ENCODE results near the gene CELA2A. TPM values are rescaled to one million over a fixed set of nuclear protein-coding genes. Genes with fewer than 3 reads are reported as not detected.

The CELA2A gene
- total RNA-seq, 1 donor from 2014 or later, result not detected

Other genes starting within 250 kb of the CELA2A start
- gene FHAD1, start 209.5 kb upstream of the CELA2A start, total RNA-seq, result 0.99 and 6.8 TPM in 2 replicates
- gene EFHD2, start 46.8 kb upstream of the CELA2A start, total RNA-seq, result 84.4 and 207 TPM in 2 replicates
- gene CTRC, start 18.3 kb upstream of the CELA2A start, total RNA-seq, result 0.21 and 0.72 TPM in 2 replicates
- 0.78 and 3.7 TPM in 2 replicates for gene CELA2B, start 19.4 kb downstream of the CELA2A start, total RNA-seq
- 30.8 and 68.5 TPM in 2 replicates for gene CASP9, start 67.5 kb downstream of the CELA2A start, total RNA-seq
- gene DNAJC16, start 70.1 kb downstream of the CELA2A start, total RNA-seq, result 43.9 and 50.2 TPM in 2 replicates
- 2.1 and 3.2 TPM in 2 replicates for gene AGMAT, start 128.3 kb downstream of the CELA2A start, total RNA-seq
- 26.6 and 34.7 TPM in 2 replicates for gene DDI2, start 160.7 kb downstream of the CELA2A start, total RNA-seq
- gene PLEKHM2, start 227.6 kb downstream of the CELA2A start, total RNA-seq, result 80.3 and 90.4 TPM in 2 replicates

Measured in myocyte (in vitro differentiated cells).